Activated CD4-positive, alpha-beta T cell treated with anti-CD3 and anti-CD28 coated beads, Interleukin-2, Interleukin-4, amounts not matched to agents 100 ng/mL and 50 ng/mL, durations not matched to agents 16 hours and 8 hours (primary cell): ENCODE measurements around the gene STK25.
A peak's percentile ranks its signal among the peaks of the same experiment; 100 is the strongest.

ENCODE experiments used
- DNase-seq: peaks from one replicate; pipeline ENCODE4 v3.0.0-alpha.2; 2020; ENCODE audit warnings: low spot score

The STK25 gene

GRCh38 chr2:241508240-241509154, at the start of gene STK25:
Gene STK25 (minus strand): TSS chr2:241508584. CDS start chr2:241508035, 549 bp downstream.
- peak; percentile 98 for DNase-seq

- DNase-seq: no peak
Observed at GRCh38 chr2:241556746-241557145, 48.4 kb upstream of the STK25 start.

GRCh38 chr2:241555711-241556110, 47.3 kb upstream of the STK25 start:
- DNase-seq: no peak

GRCh38 chr2:241554610-241555322, 46.4 kb upstream of the STK25 start:
- DNase-seq: no peak

GRCh38 chr2:241553981-241554380, 45.6 kb upstream of the STK25 start:
- DNase-seq: no peak

- no peak for DNase-seq
Observed at GRCh38 chr2:241553512-241553830, 45.1 kb upstream of the STK25 start.

- DNase-seq: no peak
Observed at GRCh38 chr2:241551998-241552737, 43.8 kb upstream of the STK25 start.

- no peak for DNase-seq
Observed at GRCh38 chr2:241551599-241551997, 43.2 kb upstream of the STK25 start.

GRCh38 chr2:241550616-241551580, 42.5 kb upstream of the STK25 start:
- DNase-seq: no peak

- DNase-seq: no peak
Observed at GRCh38 chr2:241548451-241548835, 40.1 kb upstream of the STK25 start.

- no peak for DNase-seq
Observed at GRCh38 chr2:241547781-241548450, 39.5 kb upstream of the STK25 start.

GRCh38 chr2:241546771-241547498, 38.6 kb upstream of the STK25 start:
- no peak for DNase-seq

- DNase-seq: no peak
Observed at GRCh38 chr2:241545523-241546473, 37.4 kb upstream of the STK25 start.

- no peak for DNase-seq
Observed at GRCh38 chr2:241545106-241545505, 36.7 kb upstream of the STK25 start.

GRCh38 chr2:241542278-241542605, 33.9 kb upstream of the STK25 start:
- DNase-seq: no peak

- no peak for DNase-seq
Observed at GRCh38 chr2:241541564-241542277, 33.3 kb upstream of the STK25 start.

- DNase-seq: peak; percentile 67
Observed at GRCh38 chr2:241540771-241541561, 32.6 kb upstream of the STK25 start.

- no peak for DNase-seq
Observed at GRCh38 chr2:241540401-241540770, 32.0 kb upstream of the STK25 start.
